GM19468 (cell line): ENCODE measurements around the gene CGB2.
"Not testable (repeated sequence)": the region's sequence is repeated elsewhere in the genome, so short reads cannot be mapped to it uniquely, and the experiment has no call there.

Experiments used
- ATAC-seq: cut with Tn5 transposase; IDR thresholded peaks from one replicate; pipeline ENCODE4 v1.9.1; 2021; ENCODE audit warnings: mild to moderate bottlenecking, moderate library complexity, moderate number of reproducible peaks; ENCODE audit not compliant: unreplicated experiment; ENCODE audit errors: extremely low read depth

CGB2 gene

GRCh38 chr19:49031642-49032301 is at the start of gene CGB2:
Gene CGB2 (plus strand): TSS chr19:49031890. CDS start chr19:49032096, 206 bp downstream.
- ATAC-seq, result not testable (repeated sequence)

GRCh38 chr19:48982280-48982679 is 49.4 kb upstream of the CGB2 start:
- ATAC-seq, result no peak

- no peak for ATAC-seq
Measured at GRCh38 chr19:48985711-48986110, 46.0 kb upstream of the CGB2 start.

GRCh38 chr19:48986211-48986610 is 45.5 kb upstream of the CGB2 start:
- no peak for ATAC-seq

GRCh38 chr19:48987323-48987722 is 44.4 kb upstream of the CGB2 start:
- ATAC-seq, result no peak

GRCh38 chr19:48988286-48988685 is 43.4 kb upstream of the CGB2 start:
- ATAC-seq, result no peak

GRCh38 chr19:48988860-48989259 is 42.8 kb upstream of the CGB2 start:
- no peak for ATAC-seq

- ATAC-seq, result no peak
Measured at GRCh38 chr19:48989701-48990291, 41.9 kb upstream of the CGB2 start.

GRCh38 chr19:48990400-48990799 is 41.3 kb upstream of the CGB2 start:
- ATAC-seq, result no peak

- no peak for ATAC-seq
Measured at GRCh38 chr19:48991011-48991609, 40.6 kb upstream of the CGB2 start.

GRCh38 chr19:48991873-48992580 is 39.7 kb upstream of the CGB2 start:
- no peak for ATAC-seq

GRCh38 chr19:48992581-48993174 is 39.0 kb upstream of the CGB2 start:
- ATAC-seq, result no peak

- ATAC-seq, result peak; percentile 67
Measured at GRCh38 chr19:48993175-48994034, 38.3 kb upstream of the CGB2 start, which contains the start of the genes GYS1 and RUVBL2. Gene GYS1 (minus strand): TSS chr19:48993309. CDS start chr19:48993112, 197 bp downstream. Gene RUVBL2 (plus strand): TSS chr19:48993887. CDS start chr19:48993912, 25 bp downstream.

GRCh38 chr19:48994035-48994386 is 37.7 kb upstream of the CGB2 start:
- ATAC-seq, result no peak

- ATAC-seq, result no peak
Measured at GRCh38 chr19:48997972-48998371, 33.7 kb upstream of the CGB2 start.

GRCh38 chr19:48999481-49000325 is 32.0 kb upstream of the CGB2 start:
- no peak for ATAC-seq

GRCh38 chr19:49004133-49004532 is 27.6 kb upstream of the CGB2 start:
- ATAC-seq, result no peak

GRCh38 chr19:49004964-49005614 is 26.6 kb upstream of the CGB2 start:
- ATAC-seq, result no peak
